ENCODE measurements around the gene GNG13. TPM values are rescaled to one million over a fixed set of nuclear protein-coding genes. Genes with fewer than 3 reads are reported as not detected.

The GNG13 gene
- total RNA-seq, 1 donor from 2014 or later = not detected

DNA sequence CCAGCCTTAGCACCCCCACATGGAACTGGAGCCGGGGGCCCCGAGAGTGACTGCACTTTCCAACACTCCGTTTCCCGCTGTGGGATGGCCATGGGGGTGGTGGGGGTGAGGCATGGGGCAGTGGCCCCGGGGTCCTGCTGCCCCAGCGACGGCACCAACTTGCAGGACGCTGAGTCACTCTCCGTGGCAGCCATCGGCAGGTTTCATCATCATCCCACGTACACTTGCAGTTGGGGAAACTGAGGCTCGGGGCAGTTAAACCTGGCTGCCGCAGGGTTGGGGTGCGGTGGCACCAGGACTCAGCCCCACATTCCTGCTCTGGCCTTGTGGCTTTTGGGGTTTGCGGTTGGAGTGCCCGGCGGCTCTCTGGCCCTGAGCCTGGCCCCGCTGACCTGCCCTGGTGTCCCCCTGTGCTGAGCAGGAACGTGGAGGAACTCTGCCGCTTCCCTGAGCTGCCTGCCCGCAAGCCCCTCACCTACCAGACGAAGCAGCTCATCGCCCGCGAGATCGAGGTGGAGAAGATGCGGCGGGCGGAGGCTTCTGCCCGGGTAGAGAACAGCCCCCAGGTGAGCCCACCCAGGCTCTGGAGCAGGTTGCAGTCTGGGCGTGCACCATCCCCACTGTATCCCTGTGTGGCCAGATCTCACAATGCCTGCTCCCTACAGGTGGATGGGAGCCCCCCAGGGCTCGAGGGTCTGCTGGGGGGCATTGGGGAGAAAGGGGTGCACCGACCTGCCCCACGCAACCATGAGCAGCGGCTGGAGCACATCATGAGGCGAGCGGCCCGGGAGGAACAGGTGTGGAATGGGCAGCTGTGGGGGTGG, 4.0 kb downstream of the GNG13 start:
- ATAC-seq = no peak
- intact Hi-C loops (cut with DNase I) = no loop called here
- no peak for TF ChIP-seq CTCF (IDR thresholded peaks at IDR 0.05)
- H3K9me3 ChIP-seq = no peaks in the 10 kb centered on the region
- no peaks in the 10 kb centered on the region for H3K36me3 ChIP-seq
- no peak overlapping the region for H3K27ac ChIP-seq
- no peak for DNase-seq
- H3K27me3 ChIP-seq (ENCODE audit: low read depth) = peaks cover 29% of the 10 kb centered on the region
- H3K4me3 ChIP-seq = no peak overlapping the region
- no peaks in the 10 kb centered on the region for H3K4me1 ChIP-seq

GRCh38 chr16:795580-796229, 4.8 kb downstream of the GNG13 start:
- no peak for TF ChIP-seq CTCF (IDR thresholded peaks at IDR 0.05)
- H3K27ac ChIP-seq = no peak overlapping the region
- H3K9me3 ChIP-seq = no peaks in the 10 kb centered on the region
- H3K27me3 ChIP-seq (ENCODE audit: low read depth) = peaks cover 21% of the 10 kb centered on the region
- no peak for DNase-seq
- ATAC-seq = no peak
- intact Hi-C loops (cut with DNase I) = no loop called here
- H3K4me1 ChIP-seq = no peaks in the 10 kb centered on the region
- H3K36me3 ChIP-seq = no peaks in the 10 kb centered on the region
- H3K4me3 ChIP-seq = no peak overlapping the region

DNA sequence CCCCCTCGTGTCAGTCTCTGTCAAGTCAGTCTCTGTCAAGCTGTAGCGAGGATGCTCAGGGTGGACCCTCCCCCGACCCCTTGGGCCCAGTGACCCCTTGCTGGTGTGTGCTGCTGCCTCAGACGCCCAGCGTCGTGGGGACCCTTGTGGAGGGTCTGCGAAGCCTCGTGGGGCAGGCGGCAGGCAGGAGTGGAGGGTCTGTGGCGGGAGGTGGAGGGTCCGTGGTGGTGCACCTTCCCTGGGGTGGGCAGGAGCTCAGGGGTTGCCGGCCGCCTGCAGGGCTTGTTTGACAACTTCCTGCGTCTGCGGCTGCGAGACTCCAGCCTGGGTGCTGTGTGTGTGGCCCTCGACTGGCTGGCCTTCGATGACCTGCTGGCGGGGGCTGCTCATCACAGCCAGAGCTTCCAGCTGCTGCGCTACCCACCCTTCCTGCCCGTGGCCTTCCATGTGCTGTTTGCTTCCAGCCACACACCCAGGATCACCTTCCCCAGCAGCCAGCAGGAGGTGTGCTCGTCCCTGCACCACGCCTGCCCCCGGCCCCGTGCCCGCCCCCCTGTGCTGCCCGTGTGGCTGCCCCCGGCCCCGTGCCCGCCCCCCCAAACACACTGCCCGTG, 5.6 kb downstream of the GNG13 start:
- Histone ChIP-seq H3K9me3 (no peaks in the 10 kb centered on the region), H3K27ac (no peak overlapping the region), H3K27me3 (ENCODE audit: low read depth) (peaks cover 14% of the 10 kb centered on the region), H3K36me3 (no peaks in the 10 kb centered on the region), H3K4me1 (no peaks in the 10 kb centered on the region), H3K4me3 (no peak overlapping the region)
- ATAC-seq (no peak), DNase-seq (no peak)
- TF ChIP-seq CTCF (IDR thresholded peaks at IDR 0.05) = no peak
- intact Hi-C loops (cut with DNase I) = no loop called here

DNA sequence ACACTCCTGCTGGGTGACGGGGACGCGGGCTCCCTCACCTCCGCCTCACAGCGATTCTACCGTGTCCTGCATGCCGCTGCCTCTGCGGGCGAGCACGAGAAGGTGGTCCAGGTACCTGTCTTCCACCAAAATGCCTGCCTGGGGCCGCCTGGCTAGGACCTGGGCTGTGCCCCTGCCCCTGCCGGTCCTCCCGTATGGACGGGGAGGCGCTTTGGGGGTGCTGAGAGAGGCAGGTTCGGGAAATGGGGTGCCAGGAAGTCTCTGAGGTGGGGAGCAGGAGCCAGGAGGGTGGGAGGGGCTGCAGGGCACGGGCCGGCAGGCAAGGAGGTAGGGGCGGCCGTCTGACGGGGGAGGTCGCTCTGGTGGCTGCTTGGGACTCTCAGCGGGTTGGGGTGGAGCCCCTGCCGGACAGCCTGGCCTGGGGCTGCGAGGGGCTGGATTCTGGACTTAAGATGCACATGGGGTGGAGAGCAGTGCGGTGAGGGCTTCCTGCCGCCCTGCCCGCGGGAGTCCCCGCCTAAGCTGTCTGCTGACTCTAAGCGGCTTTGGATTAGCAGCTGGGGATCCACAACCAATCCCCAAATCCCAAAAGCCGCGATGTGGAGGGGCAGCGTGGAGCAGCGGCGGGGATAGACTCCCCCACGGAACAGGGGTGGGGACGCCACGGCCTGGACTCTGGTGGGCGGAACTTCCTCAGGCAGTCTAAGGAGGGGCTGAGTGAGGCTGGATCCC, 6.3 kb downstream of the GNG13 start:
- Histone ChIP-seq H3K27me3 (ENCODE audit: low read depth) (peaks cover 8% of the 10 kb centered on the region), H3K36me3 (no peaks in the 10 kb centered on the region), H3K4me3 (no peak overlapping the region), H3K9me3 (no peaks in the 10 kb centered on the region), H3K27ac (no peak overlapping the region), H3K4me1 (peaks cover 4% of the 10 kb centered on the region)
- DNase-seq = no peak
- intact Hi-C loops (cut with DNase I) = no loop called here
- ATAC-seq = no peak
- no peak for TF ChIP-seq CTCF (IDR thresholded peaks at IDR 0.05)

DNA sequence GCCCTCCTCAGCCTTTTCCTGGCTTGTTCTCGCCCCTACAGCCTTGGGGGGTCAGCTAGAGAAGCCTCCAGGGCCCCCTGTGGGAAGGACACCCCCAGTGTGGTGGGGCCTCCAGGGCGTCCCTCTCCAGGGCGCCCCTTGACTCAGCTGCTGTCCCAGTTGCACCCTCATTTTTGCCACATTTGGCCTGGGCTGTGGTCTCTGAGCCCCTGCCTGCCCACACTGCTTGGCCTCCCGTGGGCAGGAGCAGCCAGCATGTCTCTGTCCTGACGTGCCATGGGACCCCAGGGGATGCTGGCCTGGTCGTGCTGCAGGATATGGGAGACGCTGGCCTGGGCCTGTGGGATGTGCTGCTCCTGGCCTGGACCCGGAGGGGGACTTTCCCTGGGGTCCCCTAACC, 7.1 kb downstream of the GNG13 start:
- Histone ChIP-seq H3K27me3 (ENCODE audit: low read depth) (no peaks in the 10 kb centered on the region), H3K9me3 (no peaks in the 10 kb centered on the region), H3K27ac (no peak overlapping the region), H3K36me3 (no peaks in the 10 kb centered on the region), H3K4me1 (peaks cover 10% of the 10 kb centered on the region), H3K4me3 (no peak overlapping the region)
- ATAC-seq = no peak
- intact Hi-C loops (cut with DNase I) = no loop called here
- no peak for TF ChIP-seq CTCF (IDR thresholded peaks at IDR 0.05)
- no peak for DNase-seq

All from lower lobe of right lung (tissue), 2 donors.